Measurements from ENCODE around the gene PDE1A.

The PDE1A gene

DNA sequence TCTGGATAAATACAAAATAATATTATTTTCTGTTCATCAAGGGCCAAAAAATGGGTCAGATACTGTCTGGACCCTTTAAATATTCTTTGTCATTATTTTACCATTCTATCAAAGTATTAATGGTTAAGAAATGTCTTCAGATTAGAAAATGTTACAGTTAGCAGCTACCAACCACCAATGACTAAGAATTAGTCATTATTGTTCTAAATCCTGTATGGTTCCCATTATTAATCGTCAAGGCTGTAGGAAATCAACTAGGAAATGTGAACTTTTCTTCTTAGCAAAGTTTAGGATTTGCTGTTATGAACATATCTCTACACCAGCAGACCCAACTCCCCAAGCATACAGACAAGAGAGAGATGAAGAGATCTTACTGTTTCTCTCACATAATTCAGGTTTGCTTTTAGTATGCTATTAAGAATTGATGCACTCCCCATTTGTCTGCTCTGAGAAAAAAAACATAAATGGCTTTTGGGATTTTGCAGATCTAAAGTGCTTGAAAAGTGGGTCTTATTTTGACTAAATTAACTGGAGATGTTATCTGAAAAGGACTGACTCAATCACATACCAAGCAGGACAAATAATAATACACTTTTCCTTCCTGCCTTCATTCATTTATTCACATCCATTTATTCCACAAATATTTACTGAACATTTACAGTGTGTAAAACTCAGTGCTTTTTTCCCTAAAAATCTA, 293.5 kb downstream of the PDE1A start:
- H3K4me3 ChIP-seq (ENCODE audit: low read depth, low read length) = no peak overlapping the region

GRCh38 chr2:182132605-182133004, 294.2 kb downstream of the PDE1A start:
- no peak for TF ChIP-seq CTCF (IDR thresholded peaks at IDR 0.05; ENCODE audit: low read depth, low read length)
- H3K27me3 ChIP-seq = no peaks in the 10 kb centered on the region
- no peaks in the 10 kb centered on the region for H3K9me3 ChIP-seq
- H3K4me1 ChIP-seq = no peaks in the 10 kb centered on the region
- no peak for DNase-seq
- no peak overlapping the region for H3K4me3 ChIP-seq (ENCODE audit: low read depth, low read length)
- no peaks in the 10 kb centered on the region for H3K36me3 ChIP-seq

More for the DNA sequence above, 293.5 kb downstream of the PDE1A start:
- Histone ChIP-seq H3K27me3 (no peaks in the 10 kb centered on the region), H3K4me1 (no peaks in the 10 kb centered on the region), H3K36me3 (no peaks in the 10 kb centered on the region), H3K9me3 (no peaks in the 10 kb centered on the region)
- no peak for TF ChIP-seq CTCF (IDR thresholded peaks at IDR 0.05; ENCODE audit: low read depth, low read length)
- no peak for DNase-seq

DNA sequence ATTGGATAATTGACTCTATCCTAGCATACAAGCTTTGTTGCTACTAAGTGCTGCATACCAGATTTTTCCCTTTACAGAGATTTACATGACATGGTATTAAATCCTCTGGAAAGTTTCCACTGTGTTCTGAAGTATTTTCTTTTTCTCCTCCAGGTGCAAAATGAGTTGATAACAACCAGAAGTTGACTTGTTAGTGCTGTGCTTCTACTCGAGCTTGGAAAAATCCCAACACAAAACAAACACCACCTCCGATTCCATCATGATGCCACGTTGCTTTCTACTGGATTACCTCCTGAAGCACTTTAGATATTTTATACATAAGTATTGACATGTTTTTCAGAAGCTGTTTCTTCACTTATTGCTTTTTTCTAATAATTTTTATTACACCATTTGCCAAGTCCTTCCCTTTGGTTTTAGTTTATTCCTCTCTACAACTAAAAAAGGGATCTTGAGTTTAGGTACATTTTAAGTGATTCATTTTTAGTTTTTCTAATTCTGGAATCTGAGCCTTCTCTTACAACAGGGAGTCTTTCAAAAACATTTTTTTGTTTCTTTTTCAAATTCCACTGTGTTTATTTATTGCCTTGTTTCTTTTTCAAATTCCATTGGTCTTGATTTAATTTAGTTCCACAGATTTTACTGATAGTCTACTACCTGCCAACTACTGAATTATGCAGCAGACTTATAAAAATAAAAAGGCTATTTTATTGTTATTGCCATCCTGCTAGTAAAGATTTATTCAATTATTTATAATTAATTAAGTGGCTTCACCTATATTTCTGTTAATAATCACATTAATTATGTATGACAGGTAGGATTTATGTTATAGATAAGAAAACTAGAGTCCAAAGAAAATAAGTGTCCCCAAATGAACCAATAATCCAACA, 297.8 kb downstream of the PDE1A start:
- Histone ChIP-seq H3K27me3 (no peaks in the 10 kb centered on the region), H3K4me1 (no peaks in the 10 kb centered on the region), H3K4me3 (ENCODE audit: low read depth, low read length) (no peak overlapping the region), H3K9me3 (no peaks in the 10 kb centered on the region), H3K36me3 (no peaks in the 10 kb centered on the region)
- no peak for TF ChIP-seq CTCF (IDR thresholded peaks at IDR 0.05; ENCODE audit: low read depth, low read length)
- no peak for DNase-seq

- no peaks in the 10 kb centered on the region for H3K27me3 ChIP-seq
- TF ChIP-seq CTCF (IDR thresholded peaks at IDR 0.05; ENCODE audit: low read depth, low read length) = no peak
- H3K4me1 ChIP-seq = no peaks in the 10 kb centered on the region
- no peak overlapping the region for H3K4me3 ChIP-seq (ENCODE audit: low read depth, low read length)
- H3K36me3 ChIP-seq = no peaks in the 10 kb centered on the region
- H3K9me3 ChIP-seq = no peaks in the 10 kb centered on the region
- DNase-seq = no peak
Observed at GRCh38 chr2:182117196-182117595, 309.6 kb downstream of the PDE1A start.

DNA sequence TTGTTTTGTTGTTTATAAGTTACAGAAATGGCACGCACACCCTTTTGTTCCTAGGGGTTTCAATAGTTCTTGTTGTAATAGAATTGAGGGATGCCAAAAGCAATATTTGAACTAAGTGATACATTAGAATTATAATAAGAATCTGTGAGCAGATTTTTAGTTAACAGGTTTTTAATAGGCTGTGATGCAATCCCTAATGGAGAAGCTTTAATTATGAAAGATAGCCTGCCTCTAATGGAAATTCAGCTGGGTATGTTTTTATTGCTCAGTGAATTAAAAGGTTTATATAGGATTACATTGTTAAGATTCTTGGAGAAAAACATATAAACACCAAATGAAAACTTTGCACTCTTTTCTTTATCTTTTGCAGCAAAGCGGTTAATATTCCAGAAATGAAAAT, 310.1 kb downstream of the PDE1A start:
- Histone ChIP-seq H3K4me1 (no peaks in the 10 kb centered on the region), H3K27me3 (no peaks in the 10 kb centered on the region), H3K4me3 (ENCODE audit: low read depth, low read length) (no peak overlapping the region), H3K9me3 (no peaks in the 10 kb centered on the region), H3K36me3 (no peaks in the 10 kb centered on the region)
- no peak for TF ChIP-seq CTCF (IDR thresholded peaks at IDR 0.05; ENCODE audit: low read depth, low read length)
- DNase-seq = no peak

GRCh38 chr2:182115258-182115657, 311.6 kb downstream of the PDE1A start:
- no peaks in the 10 kb centered on the region for H3K4me1 ChIP-seq
- TF ChIP-seq CTCF (IDR thresholded peaks at IDR 0.05; ENCODE audit: low read depth, low read length) = no peak
- no peaks in the 10 kb centered on the region for H3K9me3 ChIP-seq
- H3K4me3 ChIP-seq (ENCODE audit: low read depth, low read length) = no peak overlapping the region
- no peaks in the 10 kb centered on the region for H3K27me3 ChIP-seq
- no peaks in the 10 kb centered on the region for H3K36me3 ChIP-seq
- DNase-seq = no peak

Measured in BE2C (cell line).